ENCODE measurements around the gene OR2H1. TPM values are rescaled to one million over a fixed set of nuclear protein-coding genes. Genes with fewer than 3 reads are reported as not detected.

Gene OR2H1
- polyA plus RNA-seq, 1 donor from 2014 or later = not detected

GRCh38 chr6:29509711-29510110 is 52.8 kb downstream of the OR2H1 start:
- no peaks in the 10 kb centered on the region for H3K27me3 ChIP-seq (ENCODE audit: insufficient read depth, low read depth, low read length)
- H3K4me2 ChIP-seq (ENCODE audit: low read length) = no peak overlapping the region
- H3K9me3 ChIP-seq (ENCODE audit: low read length) = no peaks in the 10 kb centered on the region
- H3F3A ChIP-seq (ENCODE audit: insufficient read depth, low read length, poor library complexity, severe bottlenecking) = no peaks in the 10 kb centered on the region
- no peak for TF ChIP-seq MXI1 (conservative IDR thresholded peaks at IDR 0.05; ENCODE audit: poor library complexity, severe bottlenecking)
- no peak for TF ChIP-seq CTCF (IDR thresholded peaks at IDR 0.05; ENCODE audit: poor library complexity, severe bottlenecking)
- no peak for TF ChIP-seq POLR2AphosphoS5 (IDR thresholded peaks at IDR 0.05)
- no peak for TF ChIP-seq REST (IDR thresholded peaks at IDR 0.05; ENCODE audit: borderline replicate concordance)
- TF ChIP-seq TAF1 (IDR thresholded peaks at IDR 0.05; ENCODE audit: low read depth) = no peak
- TF ChIP-seq EZH2 (IDR thresholded peaks at IDR 0.05; ENCODE audit: borderline replicate concordance, insufficient read depth, low read length, poor library complexity, severe bottlenecking) = no peak
- TF ChIP-seq RAD21 (conservative IDR thresholded peaks at IDR 0.05) = no peak
- no peak for TF ChIP-seq EP300 (conservative IDR thresholded peaks at IDR 0.05; ENCODE audit: poor library complexity, severe bottlenecking)
- no peak for TF ChIP-seq SMC3 (conservative IDR thresholded peaks at IDR 0.05; ENCODE audit: poor library complexity)
- no peak overlapping the region for H2AFZ ChIP-seq (ENCODE audit: low read depth, low read length)
- no peaks in the 10 kb centered on the region for H3K79me2 ChIP-seq (replicated peaks; ENCODE audit: insufficient read depth, low read length)
- H3K9ac ChIP-seq (ENCODE audit: low read length) = no peak overlapping the region
- H3K36me3 ChIP-seq (ENCODE audit: insufficient read depth, low read length) = no peaks in the 10 kb centered on the region
- no peak overlapping the region for H3K4me3 ChIP-seq (ENCODE audit: low read length)
- no peak overlapping the region for H3K27ac ChIP-seq (ENCODE audit: low read length)
- no peaks in the 10 kb centered on the region for H3K9me2 ChIP-seq (ENCODE audit: insufficient read depth, low read length)
- H4K20me1 ChIP-seq (ENCODE audit: insufficient read depth) = no peaks in the 10 kb centered on the region

- no peak overlapping the region for H3K4me2 ChIP-seq (ENCODE audit: low read length)
- TF ChIP-seq CTCF (IDR thresholded peaks at IDR 0.05; ENCODE audit: poor library complexity, severe bottlenecking) (peak; percentile 54), RAD21 (conservative IDR thresholded peaks at IDR 0.05) (peak; percentile 34), POLR2AphosphoS5 (IDR thresholded peaks at IDR 0.05) (no peak), SMC3 (conservative IDR thresholded peaks at IDR 0.05; ENCODE audit: poor library complexity) (peak; percentile 43), EP300 (conservative IDR thresholded peaks at IDR 0.05; ENCODE audit: poor library complexity, severe bottlenecking) (no peak)
- no peak overlapping the region for H2AFZ ChIP-seq (ENCODE audit: low read depth, low read length)
- H3K36me3 ChIP-seq (ENCODE audit: insufficient read depth, low read length) = no peaks in the 10 kb centered on the region
- H3K9me2 ChIP-seq (ENCODE audit: insufficient read depth, low read length) = no peaks in the 10 kb centered on the region
- H3F3A ChIP-seq (ENCODE audit: insufficient read depth, low read length, poor library complexity, severe bottlenecking) = no peaks in the 10 kb centered on the region
- no peak overlapping the region for H3K27ac ChIP-seq (ENCODE audit: low read length)
- no peaks in the 10 kb centered on the region for H3K79me2 ChIP-seq (replicated peaks; ENCODE audit: insufficient read depth, low read length)
- no peaks in the 10 kb centered on the region for H3K27me3 ChIP-seq (ENCODE audit: insufficient read depth, low read depth, low read length)
- no peak overlapping the region for H3K9ac ChIP-seq (ENCODE audit: low read length)
- no peaks in the 10 kb centered on the region for H3K9me3 ChIP-seq (ENCODE audit: low read length)
- no peaks in the 10 kb centered on the region for H4K20me1 ChIP-seq (ENCODE audit: insufficient read depth)
- no peak overlapping the region for H3K4me3 ChIP-seq (ENCODE audit: low read length)
Observed at GRCh38 chr6:29510202-29510601, 53.2 kb downstream of the OR2H1 start.
